Hepatocyte (in vitro differentiated cells): ENCODE measurements around the gene MFSD2A.

Experiments
- CTCF ChIP-seq: fragments of 200-600 bp; sonication (generic); IDR thresholded peaks from 2 replicates; pipeline ENCODE4 v1.5.1; 2016; ENCODE audit warnings: antibody characterized with exemption, mild to moderate bottlenecking; ENCODE audit not compliant: poor library complexity
- EZH2phosphoT487 ChIP-seq: fragments of 200-600 bp; sonication (generic); IDR thresholded peaks from one replicate; pipeline ENCODE4 v1.6.1; 2018; ENCODE audit warnings: antibody characterized with exemption, mild to moderate bottlenecking, low read depth, moderate library complexity; ENCODE audit not compliant: unreplicated experiment, severe bottlenecking

GRCh38 chr1:39940253-39940652 lies 14.7 kb upstream of the MFSD2A start:
- TF ChIP-seq EZH2phosphoT487 (no peak), CTCF (no peak)
